PC-3 (cell line): ENCODE measurements around the gene TRMT10C.

Experiments used
- CTCF ChIP-seq: fragments of 300-600 bp; sonication (generic); conservative IDR thresholded peaks from 2 replicates; pipeline ENCODE4 v1.5.1; 2017; ENCODE audit warnings: antibody characterized with exemption, low read depth, mild to moderate bottlenecking, low read length
- EZH2phosphoT487 ChIP-seq: fragments of 300-600 bp; sonication (generic); IDR thresholded peaks from 2 replicates; pipeline ENCODE4 v1.6.1; 2018; ENCODE audit warnings: mild to moderate bottlenecking, antibody characterized with exemption, low read length, borderline replicate concordance

DNA sequence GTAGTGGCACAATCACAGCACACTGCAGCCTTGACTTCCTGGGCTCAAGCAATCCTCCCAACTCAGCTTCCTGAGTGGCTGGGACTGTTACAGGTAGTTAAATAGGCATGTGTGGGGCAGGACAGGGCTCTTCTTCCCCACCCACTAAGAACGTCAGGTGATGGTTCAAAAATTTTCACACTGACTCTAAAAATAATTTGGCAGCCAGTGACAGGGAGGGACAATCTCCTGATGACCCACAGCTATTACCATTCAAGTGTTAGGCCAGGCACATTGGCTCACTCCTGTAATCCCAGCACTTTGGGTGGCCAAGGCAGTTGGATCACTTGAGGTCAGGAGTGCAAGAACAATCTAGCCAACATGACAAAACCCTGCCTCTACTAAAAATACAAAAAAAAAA lies 12.2 kb upstream of the TRMT10C start:
- TF ChIP-seq CTCF (no peak), EZH2phosphoT487 (no peak)
